GM10847 (cell line): ENCODE results near the gene EN2.

ENCODE experiments used
- POLR2A ChIP-seq: IDR thresholded peaks from 2 replicates; pipeline ENCODE4 v1.6.1; 2011; ENCODE audit not compliant: insufficient read length; ENCODE audit errors: extremely low read depth

Gene EN2

GRCh38 chr7:155422599-155423336, 35.2 kb upstream of the EN2 start:
- TF ChIP-seq POLR2A: no peak

- TF ChIP-seq POLR2A: no peak
Measured at GRCh38 chr7:155423337-155424285, 34.3 kb upstream of the EN2 start.

GRCh38 chr7:155424301-155425010, 33.5 kb upstream of the EN2 start:
- TF ChIP-seq POLR2A: no peak

GRCh38 chr7:155425011-155425340, 33.0 kb upstream of the EN2 start:
- TF ChIP-seq POLR2A: no peak

- TF ChIP-seq POLR2A: no peak
Measured at GRCh38 chr7:155425887-155426286, 32.0 kb upstream of the EN2 start.

- TF ChIP-seq POLR2A: no peak
Measured at GRCh38 chr7:155426543-155427410, 31.2 kb upstream of the EN2 start.

- no peak for TF ChIP-seq POLR2A
Measured at GRCh38 chr7:155427411-155428038, 30.4 kb upstream of the EN2 start.

GRCh38 chr7:155428171-155428834, 29.6 kb upstream of the EN2 start:
- no peak for TF ChIP-seq POLR2A

- no peak for TF ChIP-seq POLR2A
Measured at GRCh38 chr7:155429651-155430050, 28.3 kb upstream of the EN2 start.

GRCh38 chr7:155430606-155431005, 27.3 kb upstream of the EN2 start:
- TF ChIP-seq POLR2A: no peak

GRCh38 chr7:155431231-155431630, 26.7 kb upstream of the EN2 start:
- TF ChIP-seq POLR2A: no peak

- TF ChIP-seq POLR2A: no peak
Measured at GRCh38 chr7:155431711-155432110, 26.2 kb upstream of the EN2 start.

- no peak for TF ChIP-seq POLR2A
Measured at GRCh38 chr7:155435110-155435509, 22.8 kb upstream of the EN2 start.

- TF ChIP-seq POLR2A: no peak
Measured at GRCh38 chr7:155437836-155438235, 20.1 kb upstream of the EN2 start.

- no peak for TF ChIP-seq POLR2A
Measured at GRCh38 chr7:155438777-155439176, 19.2 kb upstream of the EN2 start.
